Mesendoderm (in vitro differentiated cells): ENCODE data around the gene TCHH. TPM values are rescaled to one million over a fixed set of nuclear protein-coding genes. Genes with fewer than 3 reads are reported as not detected.

Experiments
- DNase-seq: peaks from one replicate; pipeline ENCODE4 v3.0.0; 2013
- H2AK5ac ChIP-seq: 2 replicates; pipeline ENCODE4 v1.6.1; 2013; ENCODE audit warnings: low read length, inconsistent platforms
- H2BK120ac ChIP-seq: 2 replicates; pipeline ENCODE4 v1.6.1; 2013; ENCODE audit warnings: low read depth, mild to moderate bottlenecking, low read length, moderate library complexity, mixed read lengths
- H2BK15ac ChIP-seq: replicated peaks from 2 replicates; pipeline ENCODE4 v1.6.1; 2013; ENCODE audit warnings: low read depth, mild to moderate bottlenecking, moderate library complexity
- H2BK5ac ChIP-seq: 2 replicates; pipeline ENCODE4 v1.6.1; 2013; ENCODE audit warnings: low read length, inconsistent platforms
- H3K18ac ChIP-seq: 2 replicates; pipeline ENCODE4 v1.6.1; 2013; ENCODE audit warnings: mild to moderate bottlenecking, low read length, mixed read lengths
- H3K23ac ChIP-seq: one replicate; pipeline ENCODE4 v1.6.1; 2013; ENCODE audit warnings: low read length
- H3K27ac ChIP-seq: 2 replicates; pipeline ENCODE4 v1.5.1; 2013; ENCODE audit warnings: low read depth, mild to moderate bottlenecking, inconsistent platforms, low read length, moderate library complexity
- H3K27me3 ChIP-seq: 2 replicates; pipeline ENCODE4 v1.6.1; 2013; ENCODE audit warnings: low read length, control low read depth, mild to moderate bottlenecking, inconsistent platforms; ENCODE audit not compliant: insufficient read depth, poor library complexity
- H3K36me3 ChIP-seq: 2 replicates; pipeline ENCODE4 v1.6.1; 2013; ENCODE audit warnings: low read length, inconsistent platforms; ENCODE audit not compliant: control insufficient read depth, insufficient read depth
- H3K4ac ChIP-seq: one replicate; pipeline ENCODE4 v1.6.1; 2013; ENCODE audit warnings: low read depth, mild to moderate bottlenecking, low read length, moderate library complexity
- H3K4me1 ChIP-seq: 2 replicates; pipeline ENCODE4 v1.6.1; 2013; ENCODE audit warnings: low read depth, low read length, inconsistent platforms; ENCODE audit not compliant: control insufficient read depth
- H3K4me2 ChIP-seq: 2 replicates; pipeline ENCODE4 v1.6.1; 2013; ENCODE audit warnings: low read length
- H3K4me3 ChIP-seq: 2 replicates; pipeline ENCODE4 v1.5.1; 2013; ENCODE audit warnings: mild to moderate bottlenecking, low read length
- H3K56ac ChIP-seq: one replicate; pipeline ENCODE4 v1.6.1; 2013; ENCODE audit warnings: low read length
- H3K79me1 ChIP-seq: 2 replicates; pipeline ENCODE4 v1.6.1; 2013; ENCODE audit warnings: low read length, inconsistent platforms
- H3K79me2 ChIP-seq: 2 replicates; pipeline ENCODE4 v1.6.1; 2013; ENCODE audit warnings: mild to moderate bottlenecking, low read length; ENCODE audit not compliant: control insufficient read depth, insufficient read depth
- H3K9ac ChIP-seq: 2 replicates; pipeline ENCODE4 v1.6.1; 2013; ENCODE audit warnings: low read length, inconsistent platforms
- H4K5ac ChIP-seq: one replicate; pipeline ENCODE4 v1.6.1; 2013; ENCODE audit warnings: low read length
- H4K8ac ChIP-seq: one replicate; pipeline ENCODE4 v1.6.1; 2013; ENCODE audit warnings: low read depth, mild to moderate bottlenecking, control low read depth, low read length, moderate library complexity
- WGBS: extraction: QIAGEN DNeasy Blood & Tissue Kit; methylation state at CpG from one replicate; pipeline ENCODE4 v1.1.7; 2013; ENCODE audit warnings: low lambda C conversion rate, missing lambda C conversion rate; ENCODE audit not compliant: insufficient coverage; ENCODE audit errors: extremely low coverage; 5-methylcytosine and 5-hydroxymethylcytosine counted together
- small RNA-seq: library from polyadenylated mRNA; stranded (forward); fragments of <200 nt; extraction: miRNeasy Mini kit (QIAGEN cat#:217004); gene quantifications from one replicate; pipeline ENCODE3, GENCODE V24; 2013; ENCODE audit not compliant: insufficient read depth

The TCHH gene

GRCh38 chr1:152067929-152068328 is 47.3 kb downstream of the TCHH start:
- H3K79me2 ChIP-seq: no peaks in the 10 kb centered on the region
- H3K79me1 ChIP-seq: no peaks in the 10 kb centered on the region
- H3K23ac ChIP-seq: no peak overlapping the region
- H3K9ac ChIP-seq: no peak overlapping the region
- H2BK120ac ChIP-seq: no peak overlapping the region
- no peak overlapping the region for H2BK5ac ChIP-seq
- no peak overlapping the region for H3K56ac ChIP-seq
- H2BK15ac ChIP-seq: no peak overlapping the region
- no CpG with 5 or more reads among the region's 1 CpG for WGBS
- no peaks in the 10 kb centered on the region for H3K27me3 ChIP-seq
- no peak overlapping the region for H4K8ac ChIP-seq
- H3K4ac ChIP-seq: no peak overlapping the region
- H4K5ac ChIP-seq: no peak overlapping the region
- DNase-seq: no peak
- no peak overlapping the region for H2AK5ac ChIP-seq
- no peak overlapping the region for H3K4me2 ChIP-seq
- H3K4me3 ChIP-seq: no peak overlapping the region
- no peak overlapping the region for H3K27ac ChIP-seq
- H3K18ac ChIP-seq: no peak overlapping the region
- H3K4me1 ChIP-seq: no peaks in the 10 kb centered on the region
- H3K36me3 ChIP-seq: no peaks in the 10 kb centered on the region

DNA sequence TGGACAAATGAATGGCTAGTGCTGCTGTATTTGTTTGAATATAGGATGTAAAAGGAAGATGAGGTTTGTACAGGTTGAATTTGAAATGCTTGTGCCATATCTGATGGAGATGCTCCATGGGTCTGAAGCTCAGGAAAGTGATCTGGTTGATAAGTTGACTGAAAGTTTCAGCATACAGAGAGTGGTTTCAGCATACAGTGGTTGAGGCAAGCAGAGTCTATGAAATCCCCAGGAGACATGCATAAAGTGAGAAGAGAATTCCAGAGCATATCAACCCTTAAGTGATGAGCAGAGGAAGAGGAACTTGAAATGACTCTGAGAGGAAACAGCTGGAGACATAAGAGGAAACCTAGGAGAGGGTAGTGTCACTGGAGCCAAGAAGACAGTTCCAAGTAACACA is 48.1 kb downstream of the TCHH start:
- Histone ChIP-seq H3K79me1 (no peaks in the 10 kb centered on the region), H4K8ac (no peak overlapping the region), H2BK120ac (no peak overlapping the region), H2BK15ac (no peak overlapping the region), H3K36me3 (no peaks in the 10 kb centered on the region), H3K27ac (no peak overlapping the region), H3K4me2 (no peak overlapping the region), H3K79me2 (no peaks in the 10 kb centered on the region), H3K4me3 (no peak overlapping the region), H3K56ac (no peak overlapping the region), H3K4me1 (no peaks in the 10 kb centered on the region), H3K23ac (no peak overlapping the region), H3K4ac (no peak overlapping the region), H2AK5ac (no peak overlapping the region), H3K9ac (no peak overlapping the region), H3K18ac (no peak overlapping the region), H4K5ac (no peak overlapping the region), H2BK5ac (no peak overlapping the region), H3K27me3 (no peaks in the 10 kb centered on the region)
- DNase-seq: no peak

DNA sequence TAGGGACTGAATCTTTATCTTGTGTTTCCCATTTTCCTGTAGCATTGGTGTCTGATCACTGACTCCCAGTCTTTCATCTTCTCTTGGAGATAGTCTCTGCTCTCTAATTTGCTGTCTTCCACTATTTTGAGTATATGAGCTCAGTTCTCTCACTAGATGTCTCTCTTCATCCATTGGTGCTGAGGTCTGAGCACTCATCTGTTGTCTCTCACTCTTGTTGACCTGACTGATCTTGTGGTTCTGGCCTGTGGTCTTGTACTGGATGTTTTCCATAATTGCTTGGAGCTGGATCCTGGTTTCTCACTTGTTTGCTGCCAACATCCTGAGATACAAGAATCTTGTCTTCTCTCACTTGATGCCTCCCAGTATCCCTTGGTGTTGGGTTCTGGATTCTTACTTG is 53.3 kb downstream of the TCHH start:
- H3K27ac ChIP-seq: no peak overlapping the region
- H2BK15ac ChIP-seq: no peak overlapping the region
- H3K27me3 ChIP-seq: no peaks in the 10 kb centered on the region
- no peak overlapping the region for H3K23ac ChIP-seq
- H3K36me3 ChIP-seq: no peaks in the 10 kb centered on the region
- no peak overlapping the region for H2BK5ac ChIP-seq
- H2BK120ac ChIP-seq: no peak overlapping the region
- H3K9ac ChIP-seq: no peak overlapping the region
- no peak overlapping the region for H3K56ac ChIP-seq
- no peak overlapping the region for H3K4me3 ChIP-seq
- no peak overlapping the region for H3K4me2 ChIP-seq
- no peaks in the 10 kb centered on the region for H3K79me1 ChIP-seq
- no peak overlapping the region for H3K4ac ChIP-seq
- no peaks in the 10 kb centered on the region for H3K79me2 ChIP-seq
- no peaks in the 10 kb centered on the region for H3K4me1 ChIP-seq
- H4K5ac ChIP-seq: no peak overlapping the region
- no peak for DNase-seq
- H4K8ac ChIP-seq: no peak overlapping the region
- H2AK5ac ChIP-seq: no peak overlapping the region
- H3K18ac ChIP-seq: no peak overlapping the region

Small RNA genes within 50 kb of the gene (small RNA-seq; reads per million reads assigned to genes)
- gene SPTLC1P4: not detected
